ENCODE results near the gene VWA1.

- no peak for TF ChIP-seq CTCF (IDR thresholded peaks at IDR 0.05)
- TF ChIP-seq FOXP1 (CRISPR knock-in tag; IDR thresholded peaks at IDR 0.05; ENCODE audit: borderline replicate concordance), result no peak
- no peak for TF ChIP-seq ZNF512 (CRISPR knock-in tag; IDR thresholded peaks at IDR 0.05; ENCODE audit: borderline replicate concordance)
- TF ChIP-seq STAT6 (CRISPR knock-in tag; conservative IDR thresholded peaks at IDR 0.05; ENCODE audit: low read depth), result no peak
- TF ChIP-seq NR2C2 (CRISPR knock-in tag; IDR thresholded peaks at IDR 0.05), result no peak
- TF ChIP-seq CREM (CRISPR knock-in tag; IDR thresholded peaks at IDR 0.05), result no peak
- no peak for TF ChIP-seq ESRRA (CRISPR knock-in tag; IDR thresholded peaks at IDR 0.05; ENCODE audit: borderline replicate concordance)
Observed at GRCh38 chr1:1452882-1453281, 17.4 kb downstream of the VWA1 start.
